ENCODE results near the gene CDHR3. TPM values are rescaled to one million over a fixed set of nuclear protein-coding genes. Genes with fewer than 3 reads are reported as not detected.

Gene CDHR3
- total and polyA plus RNA-seq, 4 donors = 1.0 to 5.1 (median 3.0) TPM

GRCh38 chr7:106032295-106032694 lies 69.2 kb downstream of the CDHR3 start:
- 66 to 76% methylated on average over 3 of the region's 3 CpGs for WGBS, 2 donors
- no peaks in the 10 kb centered on the region for H3K36me3 ChIP-seq (ENCODE audit: control insufficient read depth in 1 of 2, insufficient read depth in 2 of 2, low read length in 1 of 2)
- no peak overlapping the region for H3K27ac ChIP-seq (ENCODE audit: low read depth in 1 of 2, low read length in 2 of 2)
- DNase-seq (no peak), ATAC-seq (ENCODE audit: low FRiP score) (no peak)
- H3K27me3 ChIP-seq (ENCODE audit: control insufficient read depth in 1 of 2, insufficient read depth in 2 of 2, low read length in 1 of 2) = peaks cover 0 to 2% of the 10 kb centered on the region in 2 donors
- H3K4me1 ChIP-seq (ENCODE audit: control insufficient read depth in 1 of 2, insufficient read depth in 2 of 2, low read length in 2 of 2) = no peaks in the 10 kb centered on the region
- intact Hi-C loops (cut with DNase I) = no loop called here
- no peak overlapping the region for H3K4me3 ChIP-seq (ENCODE audit: low read length in 2 of 2)
- H3K9me3 ChIP-seq (ENCODE audit: control insufficient read depth, low read length) = no peaks in the 10 kb centered on the region

GRCh38 chr7:106033735-106034134 lies 70.7 kb downstream of the CDHR3 start:
- Histone ChIP-seq H3K9me3 (ENCODE audit: control insufficient read depth, low read length) (no peaks in the 10 kb centered on the region), H3K4me1 (ENCODE audit: control insufficient read depth in 1 of 2, insufficient read depth in 2 of 2, low read length in 2 of 2) (no peaks in the 10 kb centered on the region), H3K27ac (ENCODE audit: low read depth in 1 of 2, low read length in 2 of 2) (no peak overlapping the region), H3K36me3 (ENCODE audit: control insufficient read depth in 1 of 2, insufficient read depth in 2 of 2, low read length in 1 of 2) (no peaks in the 10 kb centered on the region), H3K27me3 (ENCODE audit: control insufficient read depth in 1 of 2, insufficient read depth in 2 of 2, low read length in 1 of 2) (peaks cover 0 to 2% of the 10 kb centered on the region in 2 donors), H3K4me3 (ENCODE audit: low read length in 2 of 2) (no peak overlapping the region)
- no peak for DNase-seq
- intact Hi-C loops (cut with DNase I) = no loop called here
- no peak for ATAC-seq (ENCODE audit: low FRiP score)

- H3K27ac ChIP-seq (ENCODE audit: low read depth in 1 of 2, low read length in 2 of 2) = no peak overlapping the region
- no peaks in the 10 kb centered on the region for H3K36me3 ChIP-seq (ENCODE audit: control insufficient read depth in 1 of 2, insufficient read depth in 2 of 2, low read length in 1 of 2)
- 75 to 79% methylated on average over 2 of the region's 2 CpGs for WGBS, 2 donors
- no peaks in the 10 kb centered on the region for H3K9me3 ChIP-seq (ENCODE audit: control insufficient read depth, low read length)
- H3K27me3 ChIP-seq (ENCODE audit: control insufficient read depth in 1 of 2, insufficient read depth in 2 of 2, low read length in 1 of 2) = peaks cover 0 to 2% of the 10 kb centered on the region in 2 donors
- no peak overlapping the region for H3K4me3 ChIP-seq (ENCODE audit: low read length in 2 of 2)
- DNase-seq (no peak), ATAC-seq (ENCODE audit: low FRiP score) (no peak)
- intact Hi-C loops (cut with DNase I) = no loop called here
- no peaks in the 10 kb centered on the region for H3K4me1 ChIP-seq (ENCODE audit: control insufficient read depth in 1 of 2, insufficient read depth in 2 of 2, low read length in 2 of 2)
Observed at GRCh38 chr7:106034383-106034782, 71.3 kb downstream of the CDHR3 start.

- intact Hi-C loops (cut with DNase I) = no loop called here
- Histone ChIP-seq H3K36me3 (ENCODE audit: control insufficient read depth in 1 of 2, insufficient read depth in 2 of 2, low read length in 1 of 2) (no peaks in the 10 kb centered on the region), H3K27ac (ENCODE audit: low read depth in 1 of 2, low read length in 2 of 2) (no peak overlapping the region), H3K4me1 (ENCODE audit: control insufficient read depth in 1 of 2, insufficient read depth in 2 of 2, low read length in 2 of 2) (no peaks in the 10 kb centered on the region), H3K4me3 (ENCODE audit: low read length in 2 of 2) (no peak overlapping the region), H3K9me3 (ENCODE audit: control insufficient read depth, low read length) (no peaks in the 10 kb centered on the region), H3K27me3 (ENCODE audit: control insufficient read depth in 1 of 2, insufficient read depth in 2 of 2, low read length in 1 of 2) (peaks cover 0 to 2% of the 10 kb centered on the region in 2 donors)
- no peak for DNase-seq
- ATAC-seq (ENCODE audit: low FRiP score) = no peak
- 91 to 94% methylated on average over 8 of the region's 8 CpGs for WGBS, 2 donors
Observed at GRCh38 chr7:106035568-106035967, 72.5 kb downstream of the CDHR3 start.

- no peaks in the 10 kb centered on the region for H3K36me3 ChIP-seq (ENCODE audit: control insufficient read depth in 1 of 2, insufficient read depth in 2 of 2, low read length in 1 of 2)
- 96 to 98% methylated on average over 6 of the region's 6 CpGs for WGBS, 2 donors
- no peak overlapping the region for H3K27ac ChIP-seq (ENCODE audit: low read depth in 1 of 2, low read length in 2 of 2)
- DNase-seq (no peak), ATAC-seq (ENCODE audit: low FRiP score) (no peak)
- no peak overlapping the region for H3K4me3 ChIP-seq (ENCODE audit: low read length in 2 of 2)
- H3K4me1 ChIP-seq (ENCODE audit: control insufficient read depth in 1 of 2, insufficient read depth in 2 of 2, low read length in 2 of 2) = no peaks in the 10 kb centered on the region
- peaks cover 0 to 2% of the 10 kb centered on the region in 2 donors for H3K27me3 ChIP-seq (ENCODE audit: control insufficient read depth in 1 of 2, insufficient read depth in 2 of 2, low read length in 1 of 2)
- no peaks in the 10 kb centered on the region for H3K9me3 ChIP-seq (ENCODE audit: control insufficient read depth, low read length)
- intact Hi-C loops (cut with DNase I) = no loop called here
Observed at GRCh38 chr7:106036004-106036403, 72.9 kb downstream of the CDHR3 start.

GRCh38 chr7:106037489-106038176 lies 74.6 kb downstream of the CDHR3 start:
- no peaks in the 10 kb centered on the region for H3K36me3 ChIP-seq (ENCODE audit: control insufficient read depth in 1 of 2, insufficient read depth in 2 of 2, low read length in 1 of 2)
- H3K4me3 ChIP-seq (ENCODE audit: low read length in 2 of 2) = no peak overlapping the region
- WGBS, 2 donors = 80 to 82% methylated on average over 7 of the region's 7 CpGs
- H3K9me3 ChIP-seq (ENCODE audit: control insufficient read depth, low read length) = no peaks in the 10 kb centered on the region
- DNase-seq (no peak), ATAC-seq (ENCODE audit: low FRiP score) (no peak)
- H3K27ac ChIP-seq (ENCODE audit: low read depth in 1 of 2, low read length in 2 of 2) = no peak overlapping the region
- H3K27me3 ChIP-seq (ENCODE audit: control insufficient read depth in 1 of 2, insufficient read depth in 2 of 2, low read length in 1 of 2) = no peaks in the 10 kb centered on the region
- no peaks in the 10 kb centered on the region for H3K4me1 ChIP-seq (ENCODE audit: control insufficient read depth in 1 of 2, insufficient read depth in 2 of 2, low read length in 2 of 2)
- intact Hi-C loops (cut with DNase I) = no loop called here

GRCh38 chr7:106038289-106038688 lies 75.2 kb downstream of the CDHR3 start:
- ATAC-seq (ENCODE audit: low FRiP score) = no peak
- Histone ChIP-seq H3K4me1 (ENCODE audit: control insufficient read depth in 1 of 2, insufficient read depth in 2 of 2, low read length in 2 of 2) (no peaks in the 10 kb centered on the region), H3K4me3 (ENCODE audit: low read length in 2 of 2) (no peak overlapping the region), H3K27ac (ENCODE audit: low read depth in 1 of 2, low read length in 2 of 2) (no peak overlapping the region), H3K36me3 (ENCODE audit: control insufficient read depth in 1 of 2, insufficient read depth in 2 of 2, low read length in 1 of 2) (no peaks in the 10 kb centered on the region), H3K27me3 (ENCODE audit: control insufficient read depth in 1 of 2, insufficient read depth in 2 of 2, low read length in 1 of 2) (no peaks in the 10 kb centered on the region), H3K9me3 (ENCODE audit: control insufficient read depth, low read length) (no peaks in the 10 kb centered on the region)
- intact Hi-C loops (cut with DNase I) = no loop called here
- WGBS, 2 donors = 94% methylated on average over 5 of the region's 5 CpGs
- no peak for DNase-seq

- Histone ChIP-seq H3K4me3 (ENCODE audit: low read length in 2 of 2) (no peak overlapping the region), H3K27me3 (ENCODE audit: control insufficient read depth in 1 of 2, insufficient read depth in 2 of 2, low read length in 1 of 2) (no peaks in the 10 kb centered on the region), H3K27ac (ENCODE audit: low read depth in 1 of 2, low read length in 2 of 2) (no peak overlapping the region), H3K4me1 (ENCODE audit: control insufficient read depth in 1 of 2, insufficient read depth in 2 of 2, low read length in 2 of 2) (no peaks in the 10 kb centered on the region), H3K36me3 (ENCODE audit: control insufficient read depth in 1 of 2, insufficient read depth in 2 of 2, low read length in 1 of 2) (no peaks in the 10 kb centered on the region), H3K9me3 (ENCODE audit: control insufficient read depth, low read length) (no peaks in the 10 kb centered on the region)
- ATAC-seq (ENCODE audit: low FRiP score) (no peak), DNase-seq (no peak)
- WGBS, 2 donors = 87 to 88% methylated on average over 12 of the region's 12 CpGs
- intact Hi-C loops (cut with DNase I) = no loop called here
Observed at GRCh38 chr7:106038916-106039315, 75.9 kb downstream of the CDHR3 start.

GRCh38 chr7:106039486-106040060 lies 76.5 kb downstream of the CDHR3 start:
- Histone ChIP-seq H3K4me1 (ENCODE audit: control insufficient read depth in 1 of 2, insufficient read depth in 2 of 2, low read length in 2 of 2) (no peaks in the 10 kb centered on the region), H3K27ac (ENCODE audit: low read depth in 1 of 2, low read length in 2 of 2) (no peak overlapping the region)
- ATAC-seq (ENCODE audit: low FRiP score) = peak; percentile 61

More at GRCh38 chr7:106039486-106040060, 76.5 kb downstream of the CDHR3 start:
- 81 to 87% methylated on average over 13 of the region's 13 CpGs for WGBS, 2 donors
- Histone ChIP-seq H3K9me3 (ENCODE audit: control insufficient read depth, low read length) (no peaks in the 10 kb centered on the region), H3K27me3 (ENCODE audit: control insufficient read depth in 1 of 2, insufficient read depth in 2 of 2, low read length in 1 of 2) (no peaks in the 10 kb centered on the region), H3K36me3 (ENCODE audit: control insufficient read depth in 1 of 2, insufficient read depth in 2 of 2, low read length in 1 of 2) (no peaks in the 10 kb centered on the region), H3K4me3 (ENCODE audit: low read length in 2 of 2) (no peak overlapping the region)
- DNase-seq = no peak
- intact Hi-C loops (cut with DNase I) = loop anchor here in 1 of 2 donors (2.0 to 5.0 kb wide), 2 partner anchors 281 to 387 kb away; no protein-coding TSS in a partner anchor

Data from aorta (tissue), 5 donors.